SK-N-MC (cell line): ENCODE results near the gene SUN2.

Source experiments
- EZH2 ChIP-seq: fragments of 200-600 bp; sonication (generic); IDR thresholded peaks from one replicate; pipeline ENCODE4 v1.6.1; 2017; ENCODE audit warnings: antibody characterized with exemption
- FOXP2 ChIP-seq: optimal IDR thresholded peaks from 2 replicates; pipeline ENCODE3; 2011; ENCODE audit warnings: mild to moderate bottlenecking, moderate library complexity; ENCODE audit not compliant: insufficient read depth; ENCODE audit errors: extremely low read length, control extremely low read depth
- POLR2AphosphoS5 ChIP-seq: IDR thresholded peaks from 2 replicates; pipeline ENCODE4 v1.6.1; 2012; ENCODE audit warnings: mild to moderate bottlenecking, low read depth, low read length, borderline replicate concordance

GRCh38 chr22:38707984-38708383 lies 47.8 kb downstream of the SUN2 start:
- no peak for TF ChIP-seq EZH2
- TF ChIP-seq POLR2AphosphoS5, result no peak
- no peak for TF ChIP-seq FOXP2
